ENCODE measurements around the gene PGD.

The PGD gene

GRCh38 chr1:10430216-10431069 is 31.6 kb downstream of the PGD start, which contains the start of gene CENPS:
Gene CENPS, plus strand, starts transcription at chr1:10430433. Its CDS starts 85 bp downstream, at chr1:10430518.
- CTCF ChIA-PET, result interaction anchor here (0.6 to 9.3 kb wide), 25 partner anchors 12 to 1792 kb away, joined by 3 to 148 read pairs (median 3); partner anchors contain the start of gene PGD
- POLR2A ChIA-PET, result interaction anchor here (0.5 to 2.8 kb wide), 7 partner anchors 11 to 1981 kb away, joined by 3 to 10 read pairs (median 5); partner anchors contain the start of gene PGD
- peaks cover 0 to 27% of the 10 kb centered on the region in 2 experiments; a peak in 1 of 3 replicates for H3K36me3 ChIP-seq (ENCODE audit: control insufficient read depth in 2 of 2, insufficient read depth in 1 of 2, low read length in 2 of 2)
- H3K4me3 ChIP-seq (ENCODE audit: low read depth, low read length), result peak within 1 kb of the TSS; percentile 86
- no peaks in the 10 kb centered on the region for H3K4me1 ChIP-seq (ENCODE audit: control insufficient read depth, insufficient read depth, low read length)
- no peaks in the 10 kb centered on the region for H3K9me3 ChIP-seq (ENCODE audit: control insufficient read depth, insufficient read depth, low read depth, low read length)
- peak within 1 kb of the TSS; percentile 85 for H3K27ac ChIP-seq (ENCODE audit: extremely low read depth, low read depth, low read length)
- TF ChIP-seq ZNF530 (tag by site-specific recombination; IDR thresholded peaks at IDR 0.05; ENCODE audit: low read depth) (no peak), ZNF416 (tag by site-specific recombination; IDR thresholded peaks at IDR 0.05) (no peak), ZNF366 (tag by site-specific recombination; conservative IDR thresholded peaks at IDR 0.05) (no peak), ZNF654 (tag by site-specific recombination; IDR thresholded peaks at IDR 0.05; ENCODE audit: low read depth) (no peak), ZNF473 (tag by site-specific recombination; IDR thresholded peaks at IDR 0.05) (no peak), YY1 (tag by site-specific recombination; IDR thresholded peaks at IDR 0.05) (peak; percentile 81), SP3 (tag by site-specific recombination; IDR thresholded peaks at IDR 0.05) (peak; percentile 74), SP2 (tag by site-specific recombination; IDR thresholded peaks at IDR 0.05) (peak; percentile 64), ZFP41 (tag by site-specific recombination; IDR thresholded peaks at IDR 0.05; ENCODE audit: borderline replicate concordance) (no peak), ZNF621 (tag by site-specific recombination; IDR thresholded peaks at IDR 0.05) (no peak), ZNF548 (tag by site-specific recombination; IDR thresholded peaks at IDR 0.05) (no peak), ZNF768 (tag by site-specific recombination; IDR thresholded peaks at IDR 0.05) (no peak; the same call in 1 of the 2 replicates), ZNF341 (tag by site-specific recombination; IDR thresholded peaks at IDR 0.05; ENCODE audit: low read depth) (peak; percentile 74), MYNN (tag by site-specific recombination; IDR thresholded peaks at IDR 0.05; ENCODE audit: borderline replicate concordance) (peak; percentile 54; the same call in 1 of the 2 replicates), ZNF529 (tag by site-specific recombination; IDR thresholded peaks at IDR 0.05; ENCODE audit: insufficient replicate concordance) (no peak), ZNF660 (tag by site-specific recombination; IDR thresholded peaks at IDR 0.05) (peak; percentile 93), ZEB2 (tag by site-specific recombination; IDR thresholded peaks at IDR 0.05) (peak; percentile 79; the same call in 1 of the 2 replicates), ZBTB6 (tag by site-specific recombination; IDR thresholded peaks at IDR 0.05) (peak; percentile 63; the same call in 1 of the 2 replicates), ZNF354C (tag by site-specific recombination; IDR thresholded peaks at IDR 0.05; ENCODE audit: borderline replicate concordance, low read depth) (no peak), KLF9 (tag by site-specific recombination; IDR thresholded peaks at IDR 0.05; ENCODE audit: low read depth) (peak; percentile 92), ZNF24 (tag by site-specific recombination; IDR thresholded peaks at IDR 0.05) (0 out of 2 replicates have a peak, but pooled peaks have one; percentile 35), KLF10 (tag by site-specific recombination; IDR thresholded peaks at IDR 0.05) (peak; percentile 84), ZNF585B (tag by site-specific recombination; IDR thresholded peaks at IDR 0.05) (no peak), KLF8 (tag by site-specific recombination; IDR thresholded peaks at IDR 0.05) (peak; percentile 96), ZNF2 (tag by site-specific recombination; IDR thresholded peaks at IDR 0.05) (peak; percentile 85)
- TF ChIP-seq, protein P1, sequence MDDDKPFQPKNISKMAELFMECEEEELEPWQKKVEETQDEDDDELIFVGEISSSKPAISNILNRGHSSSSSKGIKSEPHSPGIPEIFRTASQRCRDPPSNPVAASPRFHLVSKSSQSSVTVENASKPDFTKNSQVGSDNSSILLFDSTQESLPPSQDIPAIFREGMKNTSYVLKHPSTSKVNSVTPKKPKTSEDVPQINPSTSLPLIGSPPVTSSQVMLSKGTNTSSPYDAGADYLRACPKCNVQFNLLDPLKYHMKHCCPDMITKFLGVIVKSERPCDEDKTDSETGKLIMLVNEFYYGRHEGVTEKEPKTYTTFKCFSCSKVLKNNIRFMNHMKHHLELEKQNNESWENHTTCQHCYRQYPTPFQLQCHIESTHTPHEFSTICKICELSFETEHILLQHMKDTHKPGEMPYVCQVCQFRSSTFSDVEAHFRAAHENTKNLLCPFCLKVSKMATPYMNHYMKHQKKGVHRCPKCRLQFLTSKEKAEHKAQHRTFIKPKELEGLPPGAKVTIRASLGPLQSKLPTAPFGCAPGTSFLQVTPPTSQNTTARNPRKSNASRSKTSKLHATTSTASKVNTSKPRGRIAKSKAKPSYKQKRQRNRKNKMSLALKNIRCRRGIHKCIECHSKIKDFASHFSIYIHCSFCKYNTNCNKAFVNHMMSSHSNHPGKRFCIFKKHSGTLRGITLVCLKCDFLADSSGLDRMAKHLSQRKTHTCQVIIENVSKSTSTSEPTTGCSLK (tag by site-specific recombination; IDR thresholded peaks at IDR 0.05), result no peak
- TF ChIP-seq, protein P2, sequence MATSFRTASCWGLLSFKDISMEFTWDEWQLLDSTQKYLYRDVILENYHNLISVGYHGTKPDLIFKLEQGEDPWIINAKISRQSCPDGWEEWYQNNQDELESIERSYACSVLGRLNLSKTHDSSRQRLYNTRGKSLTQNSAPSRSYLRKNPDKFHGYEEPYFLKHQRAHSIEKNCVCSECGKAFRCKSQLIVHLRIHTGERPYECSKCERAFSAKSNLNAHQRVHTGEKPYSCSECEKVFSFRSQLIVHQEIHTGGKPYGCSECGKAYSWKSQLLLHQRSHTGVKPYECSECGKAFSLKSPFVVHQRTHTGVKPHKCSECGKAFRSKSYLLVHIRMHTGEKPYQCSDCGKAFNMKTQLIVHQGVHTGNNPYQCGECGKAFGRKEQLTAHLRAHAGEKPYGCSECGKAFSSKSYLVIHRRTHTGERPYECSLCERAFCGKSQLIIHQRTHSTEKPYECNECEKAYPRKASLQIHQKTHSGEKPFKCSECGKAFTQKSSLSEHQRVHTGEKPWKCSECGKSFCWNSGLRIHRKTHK (tag by site-specific recombination; IDR thresholded peaks at IDR 0.05), result no peak
- TF ChIP-seq, protein P3, sequence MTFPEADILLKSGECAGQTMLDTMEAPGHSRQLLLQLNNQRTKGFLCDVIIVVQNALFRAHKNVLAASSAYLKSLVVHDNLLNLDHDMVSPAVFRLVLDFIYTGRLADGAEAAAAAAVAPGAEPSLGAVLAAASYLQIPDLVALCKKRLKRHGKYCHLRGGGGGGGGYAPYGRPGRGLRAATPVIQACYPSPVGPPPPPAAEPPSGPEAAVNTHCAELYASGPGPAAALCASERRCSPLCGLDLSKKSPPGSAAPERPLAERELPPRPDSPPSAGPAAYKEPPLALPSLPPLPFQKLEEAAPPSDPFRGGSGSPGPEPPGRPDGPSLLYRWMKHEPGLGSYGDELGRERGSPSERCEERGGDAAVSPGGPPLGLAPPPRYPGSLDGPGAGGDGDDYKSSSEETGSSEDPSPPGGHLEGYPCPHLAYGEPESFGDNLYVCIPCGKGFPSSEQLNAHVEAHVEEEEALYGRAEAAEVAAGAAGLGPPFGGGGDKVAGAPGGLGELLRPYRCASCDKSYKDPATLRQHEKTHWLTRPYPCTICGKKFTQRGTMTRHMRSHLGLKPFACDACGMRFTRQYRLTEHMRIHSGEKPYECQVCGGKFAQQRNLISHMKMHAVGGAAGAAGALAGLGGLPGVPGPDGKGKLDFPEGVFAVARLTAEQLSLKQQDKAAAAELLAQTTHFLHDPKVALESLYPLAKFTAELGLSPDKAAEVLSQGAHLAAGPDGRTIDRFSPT (tag by site-specific recombination; IDR thresholded peaks at IDR 0.05), result peak; percentile 54; the same call in 1 of the 2 replicates
- TF ChIP-seq, protein P4, sequence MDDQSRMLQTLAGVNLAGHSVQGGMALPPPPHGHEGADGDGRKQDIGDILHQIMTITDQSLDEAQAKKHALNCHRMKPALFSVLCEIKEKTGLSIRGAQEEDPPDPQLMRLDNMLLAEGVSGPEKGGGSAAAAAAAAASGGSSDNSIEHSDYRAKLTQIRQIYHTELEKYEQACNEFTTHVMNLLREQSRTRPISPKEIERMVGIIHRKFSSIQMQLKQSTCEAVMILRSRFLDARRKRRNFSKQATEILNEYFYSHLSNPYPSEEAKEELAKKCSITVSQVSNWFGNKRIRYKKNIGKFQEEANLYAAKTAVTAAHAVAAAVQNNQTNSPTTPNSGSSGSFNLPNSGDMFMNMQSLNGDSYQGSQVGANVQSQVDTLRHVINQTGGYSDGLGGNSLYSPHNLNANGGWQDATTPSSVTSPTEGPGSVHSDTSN (CRISPR knock-in tag; IDR thresholded peaks at IDR 0.05), result no peak; the same call in 1 of the 2 replicates
